K562 (cell line): ENCODE results near the gene GLRX2. TPM values are rescaled to one million over a fixed set of nuclear protein-coding genes. Genes with fewer than 3 reads are reported as not detected.

Source experiments
- CEBPG ChIP-seq, 3 experiments: fragments of 200-800 bp in 1 of 3; sonication (Bioruptor generic) in 1 of 3; sonication (generic) in 1 of 3; formaldehyde crosslinking in 1 of 3; IDR thresholded peaks in 2 of 3; conservative IDR thresholded peaks in 1 of 3; 2 replicates each; pipeline versions ENCODE4 v1.6.1 to v1.8.0; 2016 to 2022; ENCODE audit warnings: missing compliant biosample characterization in 2 of 3, missing genetic modification characterization in 2 of 3, mild to moderate bottlenecking in 1 of 3, missing genetic modification reagents in 1 of 3
- HEY1 ChIP-seq: fragments of 250-450 bp; sonication (Bioruptor Pico); IDR thresholded peaks from 2 replicates; pipeline ENCODE4 v1.5.0; 2020; ENCODE audit warnings: mild to moderate bottlenecking, moderate library complexity, borderline replicate concordance
- HMG20B ChIP-seq: fragments of 250-450 bp; sonication (Bioruptor Pico); IDR thresholded peaks from 2 replicates; pipeline ENCODE4 v1.5.0; 2021; ENCODE audit warnings: mild to moderate bottlenecking
- JUNB ChIP-seq: fragments of 450-650 bp; formaldehyde crosslinking; conservative IDR thresholded peaks from 2 replicates; pipeline ENCODE4 v1.4.0; 2020; ENCODE audit warnings: mild to moderate bottlenecking
- MAX ChIP-seq: sonication (generic); formaldehyde crosslinking; IDR thresholded peaks from 2 replicates; pipeline ENCODE4 v1.9.0; 2022; ENCODE audit warnings: mild to moderate bottlenecking, missing genetic modification reagents
- NFIC ChIP-seq: fragments of 450-650 bp; IDR thresholded peaks from 2 replicates; pipeline ENCODE4 v1.6.1; 2017; ENCODE audit warnings: mild to moderate bottlenecking, inconsistent platforms
- NR1H2 ChIP-seq: sonication (generic); formaldehyde crosslinking; IDR thresholded peaks from 2 replicates; pipeline ENCODE4 v1.4.0; 2020; ENCODE audit warnings: mild to moderate bottlenecking, missing genetic modification reagents
- PRPF4 ChIP-seq: fragments of 200-400 bp; formaldehyde crosslinking; IDR thresholded peaks from one replicate; pipeline ENCODE4 v1.6.1; 2017; ENCODE audit warnings: low read length, low read depth, mild to moderate bottlenecking; ENCODE audit not compliant: insufficient read depth, poor library complexity, severe bottlenecking
- STAT5A ChIP-seq: IDR thresholded peaks from 2 replicates; pipeline ENCODE4 v1.6.1; 2012; ENCODE audit warnings: low read length, inconsistent platforms, borderline replicate concordance
- ZNF140 ChIP-seq: fragments of 250-450 bp; sonication (Bioruptor Pico); IDR thresholded peaks from 2 replicates; pipeline ENCODE4 v1.8.0; 2021; ENCODE audit warnings: moderate library complexity, mild to moderate bottlenecking, inconsistent platforms
- ZNF232 ChIP-seq: sonication (generic); formaldehyde crosslinking; IDR thresholded peaks from 2 replicates; pipeline ENCODE4 v1.8.0; 2022; ENCODE audit warnings: mild to moderate bottlenecking, missing genetic modification reagents
- ZNF57 ChIP-seq: fragments of 450-650 bp; formaldehyde crosslinking; IDR thresholded peaks from 2 replicates; pipeline ENCODE4 v1.4.0; 2020; ENCODE audit warnings: mild to moderate bottlenecking, moderate library complexity
- polyA plus RNA-seq, 8 experiments: library from polyadenylated mRNA; depleted of rRNA in 4 of 8; stranded (reverse) in 5 of 8; unstranded in 3 of 8; fragments of >200 nt; fragmentation: Nextera tagmentation in 2 of 8; fragmentation: Illumina TruSeq in 1 of 8; extraction: Ambion mirVana in 2 of 8; extraction: Trizol in 1 of 8; gene quantifications; 2 replicates each; pipeline versions ENCODE4 v1.2.1 to v1.2.3, GENCODE V29; 2011 to 2014; ENCODE audit warnings: inconsistent platforms in 1 of 8, missing spikeins in 1 of 8
- total RNA-seq, 7 experiments: library from RNA; depleted of rRNA in 6 of 7; stranded (reverse); fragments of >200 nt in 6 of 7; fragmentation: Illumina TruSeq in 2 of 7; extraction: Trizol in 2 of 7; gene quantifications; 2 replicates each; pipeline versions ENCODE4 v1.2.1 to v1.2.3, GENCODE V29; 2011 to 2021; ENCODE audit warnings: low replicate concordance in 1 of 7
- TF ChIP-seq, protein P1 (sequence below): sonication (generic); formaldehyde crosslinking; IDR thresholded peaks from 2 replicates; pipeline ENCODE4 v1.8.1; 2023; ENCODE audit warnings: missing genetic modification reagents, mild to moderate bottlenecking, borderline replicate concordance
- TF ChIP-seq, protein P2 (sequence below): fragments of 450-650 bp; formaldehyde crosslinking; IDR thresholded peaks from 2 replicates; pipeline ENCODE4 v1.4.0; 2020; ENCODE audit warnings: mild to moderate bottlenecking, moderate library complexity
- TF ChIP-seq, protein P3 (sequence below): fragments of 450-650 bp; formaldehyde crosslinking; IDR thresholded peaks from 2 replicates; pipeline ENCODE4 v1.4.0; 2020; ENCODE audit warnings: mild to moderate bottlenecking, moderate library complexity
- TF ChIP-seq, protein P4 (sequence below), 2 experiments: IDR thresholded peaks; 2 replicates each; pipeline ENCODE4 v1.6.1; 2012; ENCODE audit warnings: improper control_type of control experiment in 2 of 2, low read depth in 2 of 2, low read length in 2 of 2, borderline replicate concordance in 1 of 2

Gene GLRX2
- total and polyA plus RNA-seq, 9 of the 15 experiments (the other 6 are each of a cell fraction or from before 2014, with no cell fraction given), result 13.3 to 82.6 (median 55.1) TPM

GRCh38 chr1:193068013-193068412 is 37.2 kb downstream of the GLRX2 start (continued):
- TF ChIP-seq, protein P1, sequence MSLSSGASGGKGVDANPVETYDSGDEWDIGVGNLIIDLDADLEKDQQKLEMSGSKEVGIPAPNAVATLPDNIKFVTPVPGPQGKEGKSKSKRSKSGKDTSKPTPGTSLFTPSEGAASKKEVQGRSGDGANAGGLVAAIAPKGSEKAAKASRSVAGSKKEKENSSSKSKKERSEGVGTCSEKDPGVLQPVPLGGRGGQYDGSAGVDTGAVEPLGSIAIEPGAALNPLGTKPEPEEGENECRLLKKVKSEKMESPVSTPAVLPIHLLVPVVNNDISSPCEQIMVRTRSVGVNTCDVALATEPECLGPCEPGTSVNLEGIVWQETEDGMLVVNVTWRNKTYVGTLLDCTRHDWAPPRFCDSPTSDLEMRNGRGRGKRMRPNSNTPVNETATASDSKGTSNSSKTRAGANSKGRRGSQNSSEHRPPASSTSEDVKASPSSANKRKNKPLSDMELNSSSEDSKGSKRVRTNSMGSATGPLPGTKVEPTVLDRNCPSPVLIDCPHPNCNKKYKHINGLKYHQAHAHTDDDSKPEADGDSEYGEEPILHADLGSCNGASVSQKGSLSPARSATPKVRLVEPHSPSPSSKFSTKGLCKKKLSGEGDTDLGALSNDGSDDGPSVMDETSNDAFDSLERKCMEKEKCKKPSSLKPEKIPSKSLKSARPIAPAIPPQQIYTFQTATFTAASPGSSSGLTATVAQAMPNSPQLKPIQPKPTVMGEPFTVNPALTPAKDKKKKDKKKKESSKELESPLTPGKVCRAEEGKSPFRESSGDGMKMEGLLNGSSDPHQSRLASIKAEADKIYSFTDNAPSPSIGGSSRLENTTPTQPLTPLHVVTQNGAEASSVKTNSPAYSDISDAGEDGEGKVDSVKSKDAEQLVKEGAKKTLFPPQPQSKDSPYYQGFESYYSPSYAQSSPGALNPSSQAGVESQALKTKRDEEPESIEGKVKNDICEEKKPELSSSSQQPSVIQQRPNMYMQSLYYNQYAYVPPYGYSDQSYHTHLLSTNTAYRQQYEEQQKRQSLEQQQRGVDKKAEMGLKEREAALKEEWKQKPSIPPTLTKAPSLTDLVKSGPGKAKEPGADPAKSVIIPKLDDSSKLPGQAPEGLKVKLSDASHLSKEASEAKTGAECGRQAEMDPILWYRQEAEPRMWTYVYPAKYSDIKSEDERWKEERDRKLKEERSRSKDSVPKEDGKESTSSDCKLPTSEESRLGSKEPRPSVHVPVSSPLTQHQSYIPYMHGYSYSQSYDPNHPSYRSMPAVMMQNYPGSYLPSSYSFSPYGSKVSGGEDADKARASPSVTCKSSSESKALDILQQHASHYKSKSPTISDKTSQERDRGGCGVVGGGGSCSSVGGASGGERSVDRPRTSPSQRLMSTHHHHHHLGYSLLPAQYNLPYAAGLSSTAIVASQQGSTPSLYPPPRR (CRISPR knock-in tag), result no peak
- TF ChIP-seq, protein P2, sequence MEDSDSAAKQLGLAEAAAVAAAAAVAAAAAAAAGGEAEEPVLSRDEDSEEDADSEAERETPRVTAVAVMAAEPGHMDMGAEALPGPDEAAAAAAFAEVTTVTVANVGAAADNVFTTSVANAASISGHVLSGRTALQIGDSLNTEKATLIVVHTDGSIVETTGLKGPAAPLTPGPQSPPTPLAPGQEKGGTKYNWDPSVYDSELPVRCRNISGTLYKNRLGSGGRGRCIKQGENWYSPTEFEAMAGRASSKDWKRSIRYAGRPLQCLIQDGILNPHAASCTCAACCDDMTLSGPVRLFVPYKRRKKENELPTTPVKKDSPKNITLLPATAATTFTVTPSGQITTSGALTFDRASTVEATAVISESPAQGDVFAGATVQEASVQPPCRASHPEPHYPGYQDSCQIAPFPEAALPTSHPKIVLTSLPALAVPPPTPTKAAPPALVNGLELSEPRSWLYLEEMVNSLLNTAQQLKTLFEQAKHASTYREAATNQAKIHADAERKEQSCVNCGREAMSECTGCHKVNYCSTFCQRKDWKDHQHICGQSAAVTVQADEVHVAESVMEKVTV (CRISPR knock-in tag), result no peak
- TF ChIP-seq ZNF140 (CRISPR knock-in tag), result no peak
- no peak for TF ChIP-seq CEBPG (CRISPR knock-in tag; IDR thresholded peaks at IDR 0.05)
- TF ChIP-seq CEBPG (tag; conservative IDR thresholded peaks at IDR 0.05 in 1 of 2, IDR thresholded peaks at IDR 0.05 in 1 of 2), result no peak
- peak; percentile 51; the same call in 1 of the 2 replicates for TF ChIP-seq NFIC
- TF ChIP-seq STAT5A, result peak; percentile 64
- no peak for TF ChIP-seq ZNF232 (CRISPR knock-in tag)
- TF ChIP-seq MAX, result peak; percentile 21; the same call in 1 of the 2 replicates
- TF ChIP-seq ZNF57, result no peak
- no peak for TF ChIP-seq HMG20B (CRISPR knock-in tag)
- no peak for TF ChIP-seq JUNB (CRISPR knock-in tag)
- no peak for TF ChIP-seq HEY1
- TF ChIP-seq, protein P3, sequence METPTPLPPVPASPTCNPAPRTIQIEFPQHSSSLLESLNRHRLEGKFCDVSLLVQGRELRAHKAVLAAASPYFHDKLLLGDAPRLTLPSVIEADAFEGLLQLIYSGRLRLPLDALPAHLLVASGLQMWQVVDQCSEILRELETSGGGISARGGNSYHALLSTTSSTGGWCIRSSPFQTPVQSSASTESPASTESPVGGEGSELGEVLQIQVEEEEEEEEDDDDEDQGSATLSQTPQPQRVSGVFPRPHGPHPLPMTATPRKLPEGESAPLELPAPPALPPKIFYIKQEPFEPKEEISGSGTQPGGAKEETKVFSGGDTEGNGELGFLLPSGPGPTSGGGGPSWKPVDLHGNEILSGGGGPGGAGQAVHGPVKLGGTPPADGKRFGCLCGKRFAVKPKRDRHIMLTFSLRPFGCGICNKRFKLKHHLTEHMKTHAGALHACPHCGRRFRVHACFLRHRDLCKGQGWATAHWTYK (CRISPR knock-in tag), result no peak
- no peak for TF ChIP-seq NR1H2 (CRISPR knock-in tag)
- TF ChIP-seq, protein P4, sequence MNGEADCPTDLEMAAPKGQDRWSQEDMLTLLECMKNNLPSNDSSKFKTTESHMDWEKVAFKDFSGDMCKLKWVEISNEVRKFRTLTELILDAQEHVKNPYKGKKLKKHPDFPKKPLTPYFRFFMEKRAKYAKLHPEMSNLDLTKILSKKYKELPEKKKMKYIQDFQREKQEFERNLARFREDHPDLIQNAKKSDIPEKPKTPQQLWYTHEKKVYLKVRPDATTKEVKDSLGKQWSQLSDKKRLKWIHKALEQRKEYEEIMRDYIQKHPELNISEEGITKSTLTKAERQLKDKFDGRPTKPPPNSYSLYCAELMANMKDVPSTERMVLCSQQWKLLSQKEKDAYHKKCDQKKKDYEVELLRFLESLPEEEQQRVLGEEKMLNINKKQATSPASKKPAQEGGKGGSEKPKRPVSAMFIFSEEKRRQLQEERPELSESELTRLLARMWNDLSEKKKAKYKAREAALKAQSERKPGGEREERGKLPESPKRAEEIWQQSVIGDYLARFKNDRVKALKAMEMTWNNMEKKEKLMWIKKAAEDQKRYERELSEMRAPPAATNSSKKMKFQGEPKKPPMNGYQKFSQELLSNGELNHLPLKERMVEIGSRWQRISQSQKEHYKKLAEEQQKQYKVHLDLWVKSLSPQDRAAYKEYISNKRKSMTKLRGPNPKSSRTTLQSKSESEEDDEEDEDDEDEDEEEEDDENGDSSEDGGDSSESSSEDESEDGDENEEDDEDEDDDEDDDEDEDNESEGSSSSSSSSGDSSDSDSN (IDR thresholded peaks at IDR 0.05; ENCODE audit: borderline replicate concordance in 1 of 2, low read depth in 2 of 2, low read length in 2 of 2), result no peak
- no peak for TF ChIP-seq PRPF4
